H1 (cell line): ENCODE results near the gene RPS6KA5. TPM values are rescaled to one million over a fixed set of nuclear protein-coding genes. Genes with fewer than 3 reads are reported as not detected.

Experiments used
- CTCF ChIA-PET: fragments of 300-600 bp; sonication (Branson Sonifier 250); formaldehyde crosslinking; loops from one replicate; lab custom pipeline; 2021; ENCODE audit not compliant: partially characterized antibody; lab: Charles Lee
- POLR2A ChIA-PET: fragments of 300-600 bp; sonication (Branson Sonifier 250); formaldehyde crosslinking; loops from one replicate; lab custom pipeline; 2021; ENCODE audit warnings: inconsistent platforms; ENCODE audit not compliant: partially characterized antibody; lab: Charles Lee
- DNase-seq, 2 experiments: peaks; one replicate each; pipeline versions ENCODE4 v3.0.0 to v3.0.0-alpha.2; 2010 to 2022; ENCODE audit warnings: low spot score in 2 of 2, low read depth in 1 of 2, mixed read lengths in 1 of 2
- FAIRE-seq: peaks from 2 replicates; lab custom pipeline; 2011; peaks lifted over from hg19 to GRCh38; lab: Jason Lieb, UNC
- H2AFZ ChIP-seq: 2 replicates; pipeline ENCODE4 v1.8.1; 2012; ENCODE audit warnings: low read length, inconsistent platforms
- H2AK5ac ChIP-seq: 2 replicates; pipeline ENCODE4 v1.6.1; 2013; ENCODE audit warnings: low read depth, low read length
- H2BK120ac ChIP-seq: replicated peaks from 2 replicates; pipeline ENCODE3; 2013; ENCODE audit warnings: low read depth, low read length, inconsistent platforms
- H2BK12ac ChIP-seq: 2 replicates; pipeline ENCODE4 v1.6.1; 2013; ENCODE audit warnings: low read depth, low read length
- H2BK15ac ChIP-seq: 2 replicates; pipeline ENCODE4 v1.6.1; 2013; ENCODE audit warnings: low read length
- H2BK20ac ChIP-seq: 2 replicates; pipeline ENCODE4 v1.6.1; 2013; ENCODE audit warnings: low read length
- H2BK5ac ChIP-seq: 2 replicates; pipeline ENCODE4 v1.6.1; 2013; ENCODE audit warnings: low read depth, low read length
- H3K14ac ChIP-seq: 2 replicates; pipeline ENCODE4 v1.6.1; 2013; ENCODE audit warnings: inconsistent platforms; ENCODE audit not compliant: insufficient read length
- H3K18ac ChIP-seq: 2 replicates; pipeline ENCODE4 v1.6.1; 2013; ENCODE audit warnings: low read length; ENCODE audit errors: extremely low read depth
- H3K23ac ChIP-seq: 2 replicates; pipeline ENCODE4 v1.6.1; 2013; ENCODE audit warnings: inconsistent platforms; ENCODE audit not compliant: insufficient read length
- H3K23me2 ChIP-seq: 2 replicates; pipeline ENCODE4 v1.6.1; 2013; ENCODE audit warnings: low read depth, low read length
- H3K27ac ChIP-seq: 2 replicates; pipeline ENCODE4 v1.6.1; 2011; ENCODE audit warnings: low read depth, low read length, inconsistent platforms
- H3K27me3 ChIP-seq, 4 experiments: replicated peaks in 1 of 4; 1 replicate in 1 of 4; 2 replicates in 3 of 4; pipeline versions ENCODE4 v1.6.1 to v1.8.1; 2011 to 2013; ENCODE audit warnings: low read length in 3 of 4, mild to moderate bottlenecking in 3 of 4, inconsistent platforms in 2 of 4, mixed read lengths in 2 of 4, moderate library complexity in 1 of 4; ENCODE audit not compliant: control insufficient read depth in 3 of 4, insufficient read depth in 3 of 4; ENCODE audit errors: extremely low read depth in 1 of 4
- H3K36me3 ChIP-seq, 4 experiments: 2 replicates each; pipeline versions ENCODE4 v1.6.1 to v1.8.1; 2011 to 2013; ENCODE audit warnings: mild to moderate bottlenecking in 4 of 4, low read length in 3 of 4, moderate library complexity in 2 of 4, control low read depth in 1 of 4, inconsistent platforms in 1 of 4; ENCODE audit not compliant: insufficient read depth in 4 of 4, control insufficient read depth in 2 of 4
- H3K4ac ChIP-seq: replicated peaks from 2 replicates; pipeline ENCODE3; 2013; ENCODE audit warnings: low read length, low read depth, mixed read lengths, inconsistent platforms; ENCODE audit not compliant: insufficient read length
- H3K4me1 ChIP-seq, 4 experiments: replicated peaks in 1 of 4; 1 replicate in 1 of 4; 2 replicates in 3 of 4; pipeline versions ENCODE4 v1.6.1 to v1.8.1; 2011 to 2013; ENCODE audit warnings: low read length in 3 of 4, inconsistent platforms in 2 of 4, mixed read lengths in 1 of 4; ENCODE audit not compliant: insufficient read depth in 4 of 4, control insufficient read depth in 3 of 4
- H3K4me2 ChIP-seq, 2 experiments: 2 replicates each; pipeline versions ENCODE4 v1.6.1 to v1.8.1; 2011 to 2013; ENCODE audit warnings: low read depth in 2 of 2, low read length in 2 of 2, control low read depth in 1 of 2, inconsistent platforms in 1 of 2, mild to moderate bottlenecking in 1 of 2; ENCODE audit not compliant: insufficient read depth in 1 of 2
- H3K4me3 ChIP-seq, 4 experiments: fragments of 200-600, 300-600 bp in 1 of 4; sonication (generic), shearing (Covaris generic), sonication (Bioruptor Twin) in 1 of 4; 2 replicates each; pipeline versions ENCODE4 v1.5.1 to v1.8.1; 2011 to 2016; ENCODE audit warnings: low read length in 4 of 4, low read depth in 3 of 4, control low read depth in 2 of 4, inconsistent platforms in 2 of 4, mild to moderate bottlenecking in 2 of 4, mixed read lengths in 1 of 4, moderate library complexity in 1 of 4; ENCODE audit not compliant: insufficient read depth in 2 of 4; ENCODE audit errors: extremely low read depth in 1 of 4
- H3K56ac ChIP-seq: replicated peaks from 2 replicates; pipeline ENCODE3; 2013; ENCODE audit warnings: low read depth, mild to moderate bottlenecking, mixed read lengths, low read length, inconsistent platforms; ENCODE audit not compliant: insufficient read length
- H3K79me1 ChIP-seq: 2 replicates; pipeline ENCODE4 v1.6.1; 2013; ENCODE audit warnings: low read depth, low read length, control low read depth
- H3K79me2 ChIP-seq, 2 experiments: 2 replicates each; pipeline versions ENCODE4 v1.6.1 to v1.8.1; 2012 to 2013; ENCODE audit warnings: low read length in 2 of 2, mild to moderate bottlenecking in 2 of 2, inconsistent platforms in 1 of 2; ENCODE audit not compliant: insufficient read depth in 2 of 2, control insufficient read depth in 1 of 2
- H3K9ac ChIP-seq, 4 experiments: replicated peaks in 1 of 4; 1 replicate in 1 of 4; 2 replicates in 3 of 4; pipeline versions ENCODE4 v1.6.1 to v1.8.1; 2011 to 2013; ENCODE audit warnings: low read depth in 3 of 4, low read length in 3 of 4, control low read depth in 2 of 4, mild to moderate bottlenecking in 2 of 4, moderate library complexity in 2 of 4, inconsistent platforms in 1 of 4; ENCODE audit errors: extremely low read depth in 1 of 4
- H3K9me3 ChIP-seq, 2 experiments: 2 replicates each; pipeline versions ENCODE4 v1.6.1 to v1.8.1; 2012 to 2013; ENCODE audit warnings: mild to moderate bottlenecking in 2 of 2, moderate library complexity in 2 of 2, control low read depth in 1 of 2, inconsistent platforms in 1 of 2, low read depth in 1 of 2, low read length in 1 of 2, mixed read lengths in 1 of 2; ENCODE audit not compliant: insufficient read depth in 2 of 2
- H4K20me1 ChIP-seq, 2 experiments: replicated peaks in 1 of 2; 2 replicates each; pipeline versions ENCODE3 to v1.8.1; 2011 to 2013; ENCODE audit warnings: inconsistent platforms in 2 of 2, low read length in 2 of 2, mild to moderate bottlenecking in 1 of 2; ENCODE audit not compliant: insufficient read depth in 2 of 2, control insufficient read depth in 1 of 2
- H4K5ac ChIP-seq: 2 replicates; pipeline ENCODE4 v1.6.1; 2013; ENCODE audit warnings: low read length, low read depth, mixed read lengths, inconsistent platforms; ENCODE audit not compliant: insufficient read length
- H4K8ac ChIP-seq: 2 replicates; pipeline ENCODE4 v1.8.0; 2013; ENCODE audit warnings: mild to moderate bottlenecking, moderate library complexity, low read length, inconsistent platforms; ENCODE audit not compliant: insufficient read depth; ENCODE audit errors: extremely low read depth
- H4K91ac ChIP-seq: replicated peaks from 2 replicates; pipeline ENCODE3; 2013; ENCODE audit warnings: low read length, mixed read lengths, inconsistent platforms; ENCODE audit not compliant: insufficient read length
- ASH2L ChIP-seq: fragments of 200-600, 300-600 bp; sonication (generic); IDR thresholded peaks from one replicate; pipeline ENCODE4 v1.7.1; 2017; ENCODE audit warnings: low read length
- ATF2 ChIP-seq: IDR thresholded peaks from 2 replicates; pipeline ENCODE4 v1.6.1; 2012; ENCODE audit warnings: low read length, inconsistent platforms
- ATF3 ChIP-seq: IDR thresholded peaks from 2 replicates; pipeline ENCODE4 v1.6.1; 2011; ENCODE audit warnings: low read depth, mild to moderate bottlenecking, low read length; ENCODE audit not compliant: insufficient read depth
- BRCA1 ChIP-seq: IDR thresholded peaks from 2 replicates; pipeline ENCODE4 v1.6.1; 2012; ENCODE audit warnings: low read depth, low read length, improper control_type of control experiment
- CBX5 ChIP-seq: fragments of 300-800, 300-1000 bp; sonication (generic); IDR thresholded peaks from 2 replicates; pipeline ENCODE4 v1.7.1; 2016; ENCODE audit warnings: antibody characterized with exemption, low read length, low read depth
- CREB1 ChIP-seq: IDR thresholded peaks from 2 replicates; pipeline ENCODE4 v1.6.1; 2012; ENCODE audit warnings: inconsistent platforms
- CTBP2 ChIP-seq: IDR thresholded peaks from 2 replicates; pipeline ENCODE4 v1.7.0; 2011; ENCODE audit warnings: borderline replicate concordance, mild to moderate bottlenecking, moderate library complexity, mixed read lengths, low read length; ENCODE audit not compliant: insufficient read depth, insufficient read length
- JUN ChIP-seq: IDR thresholded peaks from 2 replicates; pipeline ENCODE4 v1.6.1; 2011; ENCODE audit warnings: low read depth, mild to moderate bottlenecking, improper control_type of control experiment, low read length
- KDM1A ChIP-seq: fragments of 200-600, 300-600 bp; sonication (generic); IDR thresholded peaks from 2 replicates; pipeline ENCODE4 v1.7.1; 2016; ENCODE audit warnings: mild to moderate bottlenecking, low read length, borderline replicate concordance
- POLR2A ChIP-seq, 2 experiments: IDR thresholded peaks; 1 replicate in 1 of 2; 2 replicates in 1 of 2; pipeline ENCODE4 v1.6.1; 2011; ENCODE audit warnings: low read depth in 2 of 2, low read length in 2 of 2, mild to moderate bottlenecking in 2 of 2; ENCODE audit errors: control extremely low read depth in 1 of 2
- POU5F1 ChIP-seq: IDR thresholded peaks from 2 replicates; pipeline ENCODE4 v1.6.1; 2011; ENCODE audit warnings: low read depth, mild to moderate bottlenecking, low read length, moderate library complexity
- RBBP5 ChIP-seq: IDR thresholded peaks from 2 replicates; pipeline ENCODE4 v1.7.1; 2012; ENCODE audit warnings: low read depth, mild to moderate bottlenecking, inconsistent platforms, low read length, moderate library complexity, borderline replicate concordance
- SIX5 ChIP-seq: IDR thresholded peaks from 2 replicates; pipeline ENCODE4 v1.6.1; 2011; ENCODE audit warnings: mild to moderate bottlenecking, low read depth, low read length
- WGBS, 2 experiments: shearing (Covaris generic) in 1 of 2; methylation state at CpG; one replicate each; pipeline versions ENCODE4 v1.1.6 to v1.1.7; 2013 to 2015; ENCODE audit warnings: low lambda C conversion rate in 2 of 2, mixed read lengths in 2 of 2, inconsistent platforms in 1 of 2, low coverage in 1 of 2, missing lambda C conversion rate in 1 of 2; ENCODE audit not compliant: insufficient replicate concordance in 2 of 2, insufficient coverage in 1 of 2, insufficient read length in 1 of 2; ENCODE audit errors: extremely low coverage in 1 of 2, missing lambda C conversion rate in 1 of 2; 5-methylcytosine and 5-hydroxymethylcytosine counted together
- polyA plus RNA-seq, 7 experiments: library from polyadenylated mRNA; depleted of rRNA in 3 of 7; stranded (reverse) in 5 of 7; unstranded in 2 of 7; fragments of >200 nt in 5 of 7; fragments of 200-250 nt in 2 of 7; gene quantifications; 1 replicate in 5 of 7; 2 replicates in 1 of 7; 4 replicates in 1 of 7; pipeline versions ENCODE4 v1.2.1 to v1.2.3, GENCODE V29; 2011 to 2013; ENCODE audit warnings: missing spikeins in 2 of 7, mixed read lengths in 2 of 7
- total RNA-seq: library from RNA; stranded (reverse); fragmentation: NEBNext Ultra II Directional; extraction: Animal tissue kit (Norgen Biotek cat#: 25700); gene quantifications from 2 replicates; pipeline ENCODE4 v1.2.1, GENCODE V29; 2021

RPS6KA5 gene
- total and polyA plus RNA-seq, 2 of the 8 experiments (the other 6 are each of a cell fraction or from before 2014, with no cell fraction given) = 0.85 to 3.1 TPM

- Histone ChIP-seq H3K23me2 (no peaks in the 10 kb centered on the region), H2BK12ac (no peak overlapping the region), H3K27ac (no peak overlapping the region), H2AFZ (no peak overlapping the region), H3K4me1 (no peaks in the 10 kb centered on the region), H2AK5ac (no peak overlapping the region), H4K5ac (no peak overlapping the region), H3K56ac (no peak overlapping the region), H3K79me1 (no peaks in the 10 kb centered on the region), H3K27me3 (no peaks in the 10 kb centered on the region), H3K4ac (no peak overlapping the region), H3K4me2 (no peak overlapping the region), H3K14ac (no peak overlapping the region), H4K91ac (no peak overlapping the region), H3K79me2 (no peaks in the 10 kb centered on the region), H3K4me3 (no peak overlapping the region), H2BK5ac (no peak overlapping the region), H3K36me3 (no peaks in the 10 kb centered on the region), H3K9me3 (no peaks in the 10 kb centered on the region), H2BK120ac (no peak overlapping the region), H2BK15ac (no peak overlapping the region), H2BK20ac (no peak overlapping the region), H4K20me1 (no peaks in the 10 kb centered on the region), H3K9ac (no peak overlapping the region), H4K8ac (no peak overlapping the region), H3K23ac (no peak overlapping the region), H3K18ac (no peak overlapping the region)
- WGBS, 2 experiments = 80% methylated on average over 2 of the region's 2 CpGs; no CpG with 5 or more reads in 1 of the 2 experiments
- DNase-seq (no peak), FAIRE-seq (no peak)
- ChIA-PET POLR2A (no interaction called here), CTCF (no interaction called here)
- TF ChIP-seq POU5F1 (no peak), ATF2 (no peak), JUN (no peak), ATF3 (no peak), RBBP5 (no peak), CTBP2 (no peak), POLR2A (IDR thresholded peaks at IDR 0.05; ENCODE audit: control extremely low read depth in 1 of 2, low read depth in 2 of 2, low read length in 2 of 2) (no peak), CREB1 (no peak), ASH2L (no peak), BRCA1 (no peak), SIX5 (no peak), CBX5 (no peak), KDM1A (no peak)
Measured at GRCh38 chr14:91084516-91084915, 24.1 kb upstream of the RPS6KA5 start.
